SK-N-SH treated with all-trans-retinoic acid at 6 μM for 48 hours (cell line): ENCODE data around the gene IFNA1.

Experiments
- SNAI2 ChIP-seq: fragments of 250-450 bp; sonication (Bioruptor Pico); IDR thresholded peaks from 2 replicates; pipeline ENCODE4 v1.5.0; 2020; ENCODE audit warnings: mild to moderate bottlenecking, moderate library complexity
- TSHZ2 ChIP-seq: fragments of 250-450 bp; sonication (Bioruptor Pico); IDR thresholded peaks from 2 replicates; pipeline ENCODE4 v1.5.0; 2020; ENCODE audit warnings: mild to moderate bottlenecking, moderate library complexity

- TF ChIP-seq TSHZ2 (CRISPR knock-in tag) (no peak), SNAI2 (no peak)
Observed at GRCh38 chr9:21398955-21399489, 41.2 kb upstream of the IFNA1 start.
